HepG2 (cell line): ENCODE measurements around the gene FGGY. TPM values are rescaled to one million over a fixed set of nuclear protein-coding genes. Genes with fewer than 3 reads are reported as not detected.

ENCODE experiments used
- ATAC-seq: fragments of 200-7000 bp; cut with Tn5 transposase; 3 replicates; pipeline ENCODE4 v1.9.1; 2020; ENCODE audit warnings: mild to moderate bottlenecking, moderate library complexity
- BruUV-seq: library from RNA; stranded (reverse); fragments of 400-500 nt; replicated peaks from 2 replicates; lab custom pipeline; 2021; lab: Mats Ljungman, UMichigan
- CTCF ChIA-PET: fragments of 300-600 bp; formaldehyde crosslinking; extraction: SDS; loops from one replicate; lab custom pipeline; 2021; ENCODE audit warnings: low total read pairs, inconsistent platforms, low intra/inter-chr PET ratio; lab: Yijun Ruan, JAX
- POLR2A ChIA-PET: fragments of 350-600 bp; sonication (Branson Sonifier 250); formaldehyde crosslinking; loops from one replicate; lab custom pipeline; 2020; ENCODE audit warnings: antibody characterized with exemption, inconsistent platforms; lab: Yijun Ruan, JAX
- DNase-seq: peaks from one replicate; pipeline ENCODE4 v3.0.0-alpha.2; 2015; ENCODE audit warnings: low spot score
- FAIRE-seq: peaks from 3 replicates; lab custom pipeline; 2011; peaks lifted over from hg19 to GRCh38; lab: Jason Lieb, UNC
- H2AFZ ChIP-seq: one replicate; pipeline ENCODE4 v1.6.1; 2011; ENCODE audit warnings: low read length, inconsistent platforms
- H3K27ac ChIP-seq: fragments of 300-600 bp; 3 replicates; pipeline ENCODE4 v1.8.0; 2011; ENCODE audit warnings: mixed run types, mild to moderate bottlenecking, mixed read lengths, low read length, inconsistent platforms; ENCODE audit not compliant: insufficient read depth; ENCODE audit errors: extremely low read length
- H3K27me3 ChIP-seq, 2 experiments: fragments of 200-600 bp in 1 of 2; 2 replicates in 1 of 2; 3 replicates in 1 of 2; pipeline versions ENCODE4 v1.6.0 to v1.8.0; 2011; ENCODE audit warnings: low read length in 2 of 2, mild to moderate bottlenecking in 2 of 2, moderate library complexity in 2 of 2, inconsistent platforms in 1 of 2; ENCODE audit not compliant: insufficient read depth in 2 of 2, control insufficient read depth in 1 of 2
- H3K36me3 ChIP-seq, 2 experiments: fragments of 200-600 bp in 1 of 2; replicated peaks in 1 of 2; 2 replicates in 1 of 2; 3 replicates in 1 of 2; pipeline versions ENCODE4 v1.5.1 to v1.8.0; 2011; ENCODE audit warnings: low read length in 2 of 2, inconsistent platforms in 1 of 2; ENCODE audit not compliant: insufficient read depth in 2 of 2, control insufficient read depth in 1 of 2
- H3K4me1 ChIP-seq: 2 replicates; pipeline ENCODE4 v1.5.1; 2012; ENCODE audit warnings: low read length, inconsistent platforms; ENCODE audit not compliant: insufficient read depth
- H3K4me2 ChIP-seq: 2 replicates; pipeline ENCODE4 v1.6.0; 2011; ENCODE audit warnings: low read depth, low read length, inconsistent platforms
- H3K4me3 ChIP-seq, 3 experiments: fragments of 200-600 bp in 1 of 3; sonication (generic), shearing (Covaris generic) in 1 of 3; replicated peaks in 1 of 3; 2 replicates each; pipeline ENCODE4 v1.5.1; 2011 to 2016; ENCODE audit warnings: low read length in 3 of 3, inconsistent platforms in 2 of 3, low read depth in 2 of 3, mild to moderate bottlenecking in 2 of 3, control low read depth in 1 of 3, mixed read lengths in 1 of 3; ENCODE audit not compliant: insufficient read depth in 1 of 3
- H3K79me2 ChIP-seq: one replicate; pipeline ENCODE4 v1.6.1; 2011; ENCODE audit warnings: low read length, inconsistent platforms; ENCODE audit not compliant: insufficient read depth
- H3K9ac ChIP-seq: 2 replicates; pipeline ENCODE4 v1.6.0; 2011; ENCODE audit warnings: mild to moderate bottlenecking, low read depth, low read length, inconsistent platforms; ENCODE audit not compliant: insufficient read depth
- H3K9me3 ChIP-seq: 2 replicates; pipeline ENCODE4 v1.5.1; 2012; ENCODE audit warnings: mild to moderate bottlenecking, low read length
- H4K20me1 ChIP-seq: 2 replicates; pipeline ENCODE4 v1.6.0; 2011; ENCODE audit warnings: inconsistent platforms, mild to moderate bottlenecking, low read length, moderate library complexity; ENCODE audit not compliant: insufficient read depth
- ATF7 ChIP-seq, 2 experiments: fragments of 450-650 bp in 1 of 2; sonication (generic) in 1 of 2; formaldehyde crosslinking in 1 of 2; IDR thresholded peaks; 2 replicates each; pipeline versions ENCODE4 v1.4.0 to v1.6.1; 2016 to 2020; ENCODE audit warnings: antibody characterized with exemption in 1 of 2, mild to moderate bottlenecking in 1 of 2, missing genetic modification reagents in 1 of 2
- FIP1L1 ChIP-seq: fragments of 200-400 bp; formaldehyde crosslinking; IDR thresholded peaks from 2 replicates; pipeline ENCODE4 v1.6.1; 2018; ENCODE audit warnings: low read depth, mild to moderate bottlenecking, low read length, moderate library complexity, borderline replicate concordance; ENCODE audit not compliant: insufficient read depth
- HMGXB4 ChIP-seq, 2 experiments: sonication (generic) in 1 of 2; formaldehyde crosslinking in 1 of 2; IDR thresholded peaks; 2 replicates each; pipeline versions ENCODE4 v1.4.0 to v1.6.1; 2018 to 2020; ENCODE audit warnings: missing genetic modification reagents in 2 of 2, borderline replicate concordance in 1 of 2, low read depth in 1 of 2, mild to moderate bottlenecking in 1 of 2, missing biosample characterization in 1 of 2
- ISL2 ChIP-seq: sonication (generic); formaldehyde crosslinking; IDR thresholded peaks from 2 replicates; pipeline ENCODE4 v1.5.0; 2020; ENCODE audit warnings: missing genetic modification reagents
- NAIF1 ChIP-seq: sonication (generic); formaldehyde crosslinking; IDR thresholded peaks from 2 replicates; pipeline ENCODE4 v1.5.0; 2020; ENCODE audit warnings: mild to moderate bottlenecking, missing genetic modification reagents, borderline replicate concordance
- POLR2AphosphoS5 ChIP-seq: IDR thresholded peaks from 2 replicates; pipeline ENCODE4 v1.6.1; 2012; ENCODE audit warnings: low read depth, low read length
- RFX3 ChIP-seq: IDR thresholded peaks from 2 replicates; pipeline ENCODE4 v1.6.1; 2016; ENCODE audit warnings: missing biosample characterization, missing genetic modification reagents
- RNF219 ChIP-seq: sonication (generic); formaldehyde crosslinking; IDR thresholded peaks from 2 replicates; pipeline ENCODE4 v1.5.0; 2020; ENCODE audit warnings: mild to moderate bottlenecking, missing genetic modification reagents
- ZNF274 ChIP-seq: sonication (generic); formaldehyde crosslinking; IDR thresholded peaks from 2 replicates; pipeline ENCODE4 v1.5.1; 2020; ENCODE audit warnings: mild to moderate bottlenecking, missing genetic modification reagents
- ZNF281 ChIP-seq: sonication (generic); formaldehyde crosslinking; IDR thresholded peaks from 2 replicates; pipeline ENCODE4 v1.4.0; 2020; ENCODE audit warnings: missing genetic modification reagents, borderline replicate concordance
- ZNF83 ChIP-seq: sonication (generic); formaldehyde crosslinking; IDR thresholded peaks from 2 replicates; pipeline ENCODE4 v1.4.0; 2020; ENCODE audit warnings: missing genetic modification reagents, mild to moderate bottlenecking, borderline replicate concordance
- WGBS: methylation state at CpG from one replicate; pipeline ENCODE4 v1.1.6; 2017; ENCODE audit warnings: low lambda C conversion rate; 5-methylcytosine and 5-hydroxymethylcytosine counted together
- in situ Hi-C: cut with HindIII; loops from 2 replicates; pipeline ENCODE4 v1.10.0; 2017; ENCODE audit warnings: low pct_unique_long_range_greater_than_20kb; ENCODE audit not compliant: extremely low pct_ligation_motif_present
- intact Hi-C: fragments of 100-400 bp; cut with micrococcal nuclease; formaldehyde crosslinking; loops from one replicate; pipeline ENCODE4 v1.10.0; 2022; ENCODE audit not compliant: unreplicated experiment
- polyA plus RNA-seq, 8 experiments: library from polyadenylated mRNA; depleted of rRNA in 3 of 8; stranded (reverse) in 7 of 8; unstranded in 1 of 8; fragments of >200 nt; fragmentation: Illumina TruSeq in 4 of 8; extraction: Trizol in 4 of 8; gene quantifications; 2 replicates each; pipeline versions ENCODE4 v1.2.1 to v1.2.3, GENCODE V29; 2011 to 2016; ENCODE audit warnings: low read depth in 4 of 8, missing spikeins in 1 of 8, mixed read lengths in 1 of 8; ENCODE audit not compliant: insufficient read depth in 1 of 8
- total RNA-seq, 5 experiments: library from RNA; depleted of rRNA; stranded (reverse); fragments of >200 nt; fragmentation: Illumina TruSeq; extraction: Trizol; gene quantifications; 2 replicates each; pipeline ENCODE4 v1.2.3, GENCODE V29; 2016; ENCODE audit warnings: low read depth in 1 of 5

Gene FGGY
- total and polyA plus RNA-seq, 2 of the 13 experiments (the other 11 are each of a cell fraction or from before 2014, with no cell fraction given): 15.7 to 27.5 TPM

GRCh38 chr1:59414406-59415133 is 117.7 kb downstream of the FGGY start:
- ChIA-PET POLR2A (no interaction called here), CTCF (no interaction called here)
- peaks cover 21% of the 10 kb centered on the region for H3K4me1 ChIP-seq
- FAIRE-seq (no peak), ATAC-seq (no peak), DNase-seq (no peak)
- H3K36me3 ChIP-seq: no peaks in the 10 kb centered on the region
- H3K79me2 ChIP-seq: no peaks in the 10 kb centered on the region
- no peaks in the 10 kb centered on the region for H4K20me1 ChIP-seq
- H3K4me2 ChIP-seq: no peak overlapping the region
- H3K9me3 ChIP-seq: no peaks in the 10 kb centered on the region
- 97% methylated on average over 6 of the region's 6 CpGs for WGBS
- H3K27ac ChIP-seq: no peak overlapping the region
- BruUV-seq: no TSS peak
- intact Hi-C loops: no loop called here
- TF ChIP-seq RNF219 (CRISPR knock-in tag): no peak
- TF ChIP-seq RFX3 (CRISPR knock-in tag): no peak
- TF ChIP-seq NAIF1 (CRISPR knock-in tag): no peak
- no peak for TF ChIP-seq FIP1L1
- TF ChIP-seq POLR2AphosphoS5: no peak
- no peak for TF ChIP-seq ZNF281 (CRISPR knock-in tag)
- TF ChIP-seq ZNF274 (CRISPR knock-in tag): no peak
- TF ChIP-seq HMGXB4 (CRISPR knock-in tag; IDR thresholded peaks at IDR 0.05; ENCODE audit: borderline replicate concordance in 1 of 2, low read depth in 1 of 2): no peak
- no peak for TF ChIP-seq ISL2 (CRISPR knock-in tag)
- TF ChIP-seq ATF7 (IDR thresholded peaks at IDR 0.05): no peak
- TF ChIP-seq ATF7 (CRISPR knock-in tag; IDR thresholded peaks at IDR 0.05): no peak
- TF ChIP-seq ZNF83: no peak
- in situ Hi-C loops: no loop called here
- H3K27me3 ChIP-seq: no peaks in the 10 kb centered on the region
- no peak overlapping the region for H2AFZ ChIP-seq
- H3K4me3 ChIP-seq: no peak overlapping the region
- H3K9ac ChIP-seq: no peak overlapping the region
